GM18517 (cell line): Measurements from ENCODE around the gene EPHA1.
"Not testable (repeated sequence)": the region's sequence is repeated elsewhere in the genome, so short reads cannot be mapped to it uniquely, and the experiment has no call there.

ENCODE experiments used
- ATAC-seq: cut with Tn5 transposase; IDR thresholded peaks from one replicate; pipeline ENCODE4 v1.9.1; 2021; ENCODE audit warnings: mild to moderate bottlenecking, moderate library complexity; ENCODE audit not compliant: unreplicated experiment

EPHA1 gene

DNA sequence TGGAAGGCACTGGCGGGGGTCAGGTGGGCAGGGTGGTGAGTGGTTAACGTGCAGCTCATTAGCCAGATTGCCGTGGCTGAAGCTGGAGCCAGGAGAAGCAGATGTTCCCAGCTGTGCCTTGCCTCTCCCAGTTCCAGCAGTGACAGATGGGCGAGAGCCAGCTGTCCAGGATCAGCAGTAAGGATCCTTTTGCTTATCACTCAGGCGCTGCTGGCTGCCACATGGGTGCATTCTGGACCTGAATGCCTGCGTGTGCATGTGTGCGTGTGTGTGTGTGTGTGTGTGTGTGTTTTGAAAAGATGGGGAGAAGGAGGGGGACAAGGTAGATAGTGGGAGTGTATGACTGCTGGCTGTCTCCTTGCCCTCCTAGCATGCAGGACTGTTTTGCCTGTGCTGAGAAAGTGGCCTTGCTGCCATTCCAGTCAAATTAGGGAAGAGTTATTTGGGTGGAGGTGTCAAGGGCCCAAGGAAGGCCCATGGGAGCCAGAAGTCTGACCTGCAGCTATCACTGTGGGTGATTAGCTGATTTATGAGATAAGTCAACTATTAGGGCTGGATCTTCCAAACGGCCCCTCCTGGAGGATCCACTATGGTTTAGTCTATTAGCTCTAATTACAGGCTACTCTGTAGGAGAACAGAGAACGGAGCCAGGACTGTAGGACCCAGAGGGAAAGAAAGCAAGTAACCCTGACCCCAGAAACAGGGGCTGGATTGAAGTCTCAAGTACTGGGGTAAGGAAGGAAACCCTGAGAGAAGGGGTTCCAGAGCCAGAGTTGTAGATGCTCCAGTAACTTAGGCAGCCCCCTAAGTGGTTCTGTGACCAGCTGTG is 3.3 kb downstream of the EPHA1 start:
- ATAC-seq = no peak

DNA sequence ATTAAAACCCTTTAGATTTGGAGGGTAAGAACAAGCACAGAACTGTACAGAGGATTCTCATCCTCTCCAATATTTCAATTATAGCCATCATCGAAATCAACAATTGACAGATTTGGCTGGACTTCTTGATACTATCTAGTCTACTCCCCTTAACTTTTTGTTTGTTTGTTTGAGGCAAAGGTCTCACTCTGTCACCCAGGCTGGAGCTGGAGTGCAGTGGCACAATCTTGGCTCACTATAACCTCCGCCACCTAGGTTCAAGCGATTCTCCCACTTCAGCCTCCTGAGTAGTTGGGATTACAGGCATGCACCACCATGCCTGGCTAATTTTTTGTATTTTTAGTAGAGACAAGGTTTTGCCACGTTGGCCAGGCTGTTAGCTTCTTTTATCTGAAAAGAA is 6.4 kb downstream of the EPHA1 start:
- ATAC-seq = not testable (repeated sequence)

DNA sequence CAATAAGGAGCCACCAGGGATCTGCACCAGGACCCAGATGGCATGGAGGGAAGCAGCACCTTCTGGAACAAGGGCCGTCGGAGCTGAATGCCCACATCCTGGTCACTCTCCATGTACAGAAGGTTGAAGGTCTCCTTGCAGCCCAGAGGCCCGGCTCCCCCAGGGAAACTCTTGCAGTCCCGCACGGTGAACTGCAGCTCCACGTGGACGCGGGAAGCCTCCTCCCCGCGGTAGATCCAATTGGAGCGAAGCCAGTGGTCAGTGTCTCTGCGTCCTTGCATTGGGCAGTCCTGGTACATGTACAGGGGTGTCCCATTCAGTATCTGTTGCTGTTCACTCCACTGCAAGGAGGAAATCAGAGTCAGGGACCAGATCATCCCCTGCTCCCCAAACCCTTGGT is 7.4 kb downstream of the EPHA1 start:
- no peak for ATAC-seq

DNA sequence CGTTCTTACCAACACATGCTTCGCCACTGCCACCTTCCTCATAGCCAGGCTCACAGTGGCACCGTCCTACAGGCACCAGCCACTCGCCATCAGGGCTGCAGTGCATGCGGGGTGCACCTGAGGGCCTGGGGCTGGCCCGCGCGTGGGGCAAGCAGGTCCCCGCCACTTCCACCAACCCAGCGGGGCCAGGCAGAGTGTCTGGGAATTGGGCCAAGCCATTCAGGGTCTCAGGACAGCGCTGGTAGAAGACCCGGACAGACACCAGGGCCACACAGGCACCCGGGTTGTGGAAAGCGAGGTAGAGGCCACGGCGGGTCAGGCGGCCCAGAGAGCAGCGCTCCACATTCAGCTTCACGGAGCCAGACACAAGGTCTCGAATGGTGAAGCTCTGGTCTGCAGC is 9.0 kb downstream of the EPHA1 start:
- ATAC-seq = no peak

DNA sequence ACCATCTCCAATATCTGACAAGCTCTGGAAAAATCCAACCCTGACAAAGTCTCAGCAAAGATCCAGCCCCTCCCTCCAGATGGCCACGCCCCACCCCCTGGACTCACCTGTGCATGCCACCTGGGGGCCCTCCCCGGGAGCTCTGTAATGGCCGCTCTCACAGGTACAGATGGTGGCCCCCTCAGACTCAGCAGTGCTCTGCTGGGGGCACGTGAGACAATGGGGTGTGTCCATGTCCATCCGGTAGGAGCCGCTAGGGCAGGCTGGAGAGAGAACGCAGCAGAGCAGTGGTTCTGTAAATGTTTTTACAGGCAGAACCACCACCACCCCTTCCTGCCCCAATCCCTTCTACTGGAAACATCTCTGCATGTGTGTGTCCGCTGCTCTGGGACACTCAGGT is 9.5 kb downstream of the EPHA1 start:
- ATAC-seq = no peak

DNA sequence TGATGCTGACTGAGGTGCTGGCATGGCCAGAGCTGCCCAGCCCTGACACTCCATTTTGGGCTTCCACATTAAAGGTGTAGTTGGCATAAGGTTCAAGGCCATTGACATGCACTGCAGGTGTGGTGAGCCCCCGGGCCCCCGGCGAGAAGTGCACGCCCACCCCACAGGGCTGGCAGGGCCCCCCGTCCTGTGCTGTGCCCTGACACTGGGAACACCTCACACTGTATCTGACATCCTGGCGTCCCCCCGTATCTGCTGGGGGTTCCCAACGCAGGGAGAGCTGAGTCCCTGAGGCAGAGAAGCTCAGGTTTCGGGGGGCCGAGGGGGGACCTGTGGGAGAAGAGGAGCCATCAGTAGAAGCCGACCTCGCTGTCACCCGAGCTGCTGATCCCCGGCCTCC is 10.0 kb downstream of the EPHA1 start:
- no peak for ATAC-seq

DNA sequence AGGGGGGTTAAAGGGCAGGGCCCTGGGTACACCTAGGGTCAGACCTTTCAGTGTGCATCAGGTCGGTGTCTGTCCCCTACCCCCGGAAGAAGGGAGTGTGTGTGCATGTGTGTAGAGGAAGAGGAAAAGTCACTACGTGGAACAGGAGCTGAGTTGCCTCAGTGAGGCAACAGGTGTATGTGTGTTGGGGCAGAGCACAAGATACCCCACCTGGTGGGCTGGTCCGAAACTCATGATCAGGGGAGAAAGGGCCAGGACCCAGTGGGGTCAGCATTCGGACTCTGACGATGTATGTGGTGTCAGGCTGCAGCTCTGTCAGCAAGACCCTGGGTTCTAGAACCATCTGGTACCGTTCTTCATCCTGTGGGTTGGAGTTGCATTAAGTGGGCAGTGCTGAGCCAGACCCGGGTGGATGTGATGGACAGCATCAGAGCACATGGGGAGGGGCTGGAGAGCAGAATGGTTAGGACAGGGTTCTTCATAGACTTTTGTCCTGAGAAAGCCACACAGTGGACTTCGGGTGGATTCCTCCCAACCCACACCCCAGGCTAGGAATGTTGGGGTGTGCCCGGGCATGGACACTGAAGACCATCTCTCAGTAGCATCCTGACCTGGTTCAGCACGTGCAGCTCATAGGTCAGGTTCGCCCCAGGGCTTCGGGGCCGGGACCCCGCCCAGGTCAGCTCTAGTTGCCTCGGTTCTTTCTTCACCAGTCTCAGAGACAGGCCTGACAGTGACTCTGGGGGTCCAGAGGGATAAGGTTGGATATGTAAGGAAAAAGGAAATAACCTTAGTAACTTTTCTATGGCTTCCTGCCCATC is 10.7 kb downstream of the EPHA1 start:
- ATAC-seq = no peak

DNA sequence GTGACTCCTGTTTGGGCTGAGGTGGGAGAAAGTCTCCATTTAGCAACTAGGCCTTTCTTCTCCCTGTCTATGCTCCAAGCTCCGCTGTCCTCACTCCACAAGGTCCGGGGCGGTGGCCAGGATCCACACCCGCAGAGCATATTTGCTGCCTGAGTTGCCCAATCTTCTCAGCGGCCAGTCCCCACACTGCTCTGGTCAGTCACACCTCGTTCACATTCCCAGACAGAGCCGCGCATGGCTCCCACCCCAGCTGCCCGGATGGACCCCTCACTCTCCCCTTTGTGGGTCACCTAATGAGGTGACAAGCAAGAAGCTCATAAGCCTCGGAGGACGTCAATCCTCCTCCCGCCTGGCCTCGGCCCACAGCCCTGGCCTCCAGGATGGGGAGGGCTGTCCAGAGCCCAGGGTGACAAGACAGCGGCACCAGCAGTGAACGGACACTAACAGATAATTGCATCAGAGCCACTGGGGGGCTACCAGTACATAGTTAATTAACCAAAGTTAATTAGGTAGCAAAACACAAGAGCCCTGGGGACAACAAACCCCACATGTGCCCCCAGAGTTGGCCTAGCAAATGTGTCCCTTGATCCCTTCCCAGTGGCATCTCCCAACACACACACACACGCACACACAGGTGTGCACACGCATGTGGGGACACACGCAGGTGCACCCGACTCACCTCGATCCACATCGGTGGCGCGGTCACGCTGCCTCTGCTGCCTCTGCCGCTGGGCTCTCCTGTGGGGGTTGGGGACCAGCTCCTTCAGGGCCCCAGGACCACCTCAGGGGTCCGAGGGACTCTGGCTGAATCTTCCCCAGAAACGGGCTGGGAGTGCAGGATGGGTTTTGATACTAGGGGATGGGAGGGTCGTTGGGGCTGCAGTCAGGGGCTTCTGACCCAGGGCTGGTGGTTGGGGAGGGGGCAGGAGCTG is 11.8 kb downstream of the EPHA1 start:
- no peak for ATAC-seq

DNA sequence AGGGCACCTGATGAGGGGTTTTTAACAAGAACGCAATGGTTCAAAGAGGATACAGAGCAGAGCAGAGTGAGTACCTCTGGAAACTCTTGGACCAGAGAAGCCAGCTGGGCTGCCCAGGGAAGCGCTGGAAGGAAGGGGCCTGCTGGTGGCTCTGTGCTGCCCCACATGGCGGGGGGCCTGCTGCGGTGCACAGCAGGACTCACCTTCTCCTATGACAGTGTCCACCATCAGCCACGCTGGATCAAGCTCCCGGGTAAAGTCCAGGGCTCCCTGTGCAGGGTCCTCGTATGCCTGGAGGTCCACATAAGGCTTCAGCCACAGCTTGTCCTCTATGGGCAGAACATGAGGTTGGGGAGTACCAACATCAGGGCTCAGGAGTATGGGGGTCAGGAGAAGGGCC is 12.5 kb downstream of the EPHA1 start:
- no peak for ATAC-seq

DNA sequence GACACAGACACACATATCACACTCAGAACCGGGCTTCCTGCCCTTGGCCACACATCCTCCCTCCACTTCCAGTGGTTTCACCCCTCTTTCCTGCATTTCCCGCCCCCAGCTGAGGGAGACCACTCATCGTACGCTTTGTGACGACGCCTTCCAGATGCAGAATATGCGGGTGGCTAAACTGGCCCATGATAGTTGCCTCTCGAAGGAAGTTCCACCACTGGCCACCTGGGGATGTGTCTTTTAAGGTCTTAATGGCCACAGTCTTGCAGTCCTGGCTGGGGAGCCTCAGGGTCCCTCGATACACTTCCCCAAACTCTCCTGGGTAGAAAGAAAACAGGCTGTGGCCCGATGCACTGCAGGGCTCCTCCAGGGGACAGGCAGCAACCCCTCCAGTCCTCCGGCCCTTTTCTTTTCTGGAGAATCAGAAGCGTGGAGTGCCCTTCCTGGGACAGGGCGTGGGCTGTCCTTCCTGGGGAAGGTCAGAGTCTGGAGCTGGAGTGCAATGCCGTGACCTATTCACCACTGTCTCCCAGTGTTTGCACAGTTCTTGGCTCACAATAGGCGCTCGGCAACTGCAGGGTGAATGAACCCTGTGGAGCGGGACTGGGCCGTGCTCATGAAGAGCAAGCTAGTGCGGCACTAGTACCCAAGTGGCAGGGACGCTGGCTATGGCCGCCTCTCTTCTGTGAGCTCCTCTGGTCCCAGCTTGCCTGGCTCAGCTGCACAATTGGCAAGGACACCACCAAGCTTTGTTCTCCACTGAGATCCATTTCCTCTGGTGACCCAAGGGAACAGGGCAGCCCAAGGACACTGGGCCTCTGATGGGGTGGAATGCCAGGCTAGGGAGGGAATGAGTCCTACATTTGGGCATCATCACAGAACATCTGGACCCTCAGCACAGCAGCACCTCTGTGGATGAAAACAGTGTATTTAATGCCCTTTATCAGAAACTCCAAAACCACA is 13.2 kb downstream of the EPHA1 start:
- ATAC-seq = no peak

DNA sequence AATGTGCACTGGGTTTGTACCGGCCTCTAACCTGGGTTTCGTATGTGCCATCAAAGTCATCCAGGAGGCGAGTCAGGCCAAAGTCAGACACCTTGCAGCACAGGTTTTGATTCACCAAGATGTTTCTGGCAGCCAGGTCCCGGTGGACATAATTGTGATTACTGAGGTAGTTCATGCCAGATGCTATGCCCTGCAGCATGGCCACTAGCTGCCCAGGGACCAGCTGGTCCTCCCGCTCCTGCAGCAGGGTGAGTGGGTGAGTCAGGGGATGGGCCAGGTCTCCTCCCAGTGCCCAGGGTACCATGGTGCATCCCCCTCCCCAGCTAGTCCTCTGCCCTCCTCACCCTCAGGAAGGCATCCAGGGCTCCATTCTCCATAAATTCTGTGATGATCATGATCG is 13.9 kb downstream of the EPHA1 start:
- ATAC-seq = no peak

DNA sequence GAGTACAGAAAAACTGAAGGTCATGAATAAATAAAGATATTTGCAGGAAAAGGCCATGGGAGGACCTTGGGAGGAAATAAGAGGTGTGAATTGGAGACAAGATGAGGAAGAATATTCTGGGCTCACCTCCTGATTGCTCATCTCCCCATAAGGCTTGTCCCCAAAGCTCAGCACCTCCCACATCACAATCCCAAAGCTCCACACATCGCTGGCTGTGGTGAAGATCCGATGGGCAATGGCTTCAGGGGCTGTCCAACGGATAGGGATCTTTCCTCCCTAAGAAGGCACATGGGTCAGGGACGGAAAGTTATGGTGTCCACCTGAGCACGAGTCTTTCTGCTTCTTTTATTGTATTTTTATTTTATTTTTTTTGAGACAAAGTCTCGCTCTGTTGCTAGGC is 14.6 kb downstream of the EPHA1 start:
- ATAC-seq = no peak

DNA sequence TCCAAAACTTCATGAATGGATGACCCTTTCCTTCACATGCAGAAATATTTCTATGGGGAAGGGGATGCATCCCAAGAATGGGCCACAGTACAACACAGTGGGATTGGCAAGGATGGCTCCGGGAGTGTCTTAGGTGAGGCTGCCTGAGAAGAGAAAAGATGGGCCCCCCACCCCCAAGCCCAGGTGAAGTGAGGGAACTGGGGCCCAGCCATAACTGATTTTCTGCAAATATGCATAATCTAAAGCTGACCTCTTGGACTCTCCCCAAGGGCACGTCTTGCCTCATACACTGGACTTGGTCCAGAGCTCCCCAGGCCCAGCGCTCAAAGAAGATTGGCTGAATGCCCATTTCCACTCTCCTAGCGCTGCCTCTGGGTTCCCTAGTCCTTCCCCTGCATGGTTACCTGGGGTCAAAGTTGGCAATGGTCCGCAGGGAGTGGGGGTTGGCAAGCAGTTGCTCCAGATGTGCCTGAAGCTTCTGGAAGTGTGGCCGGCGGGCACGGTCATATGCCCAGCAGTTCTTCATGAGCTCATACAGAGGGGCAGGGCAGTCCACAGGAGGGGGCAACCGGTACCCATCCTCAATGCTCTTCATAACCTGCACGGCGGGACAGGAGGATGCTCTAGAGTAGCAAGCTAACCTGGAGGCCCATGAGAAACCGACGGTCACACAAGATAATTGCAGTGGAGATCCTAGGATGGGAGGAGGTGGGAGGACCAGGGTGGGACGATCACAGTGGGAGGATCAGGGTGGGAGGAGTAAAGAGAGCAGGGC is 15.2 kb downstream of the EPHA1 start:
- ATAC-seq = no peak

DNA sequence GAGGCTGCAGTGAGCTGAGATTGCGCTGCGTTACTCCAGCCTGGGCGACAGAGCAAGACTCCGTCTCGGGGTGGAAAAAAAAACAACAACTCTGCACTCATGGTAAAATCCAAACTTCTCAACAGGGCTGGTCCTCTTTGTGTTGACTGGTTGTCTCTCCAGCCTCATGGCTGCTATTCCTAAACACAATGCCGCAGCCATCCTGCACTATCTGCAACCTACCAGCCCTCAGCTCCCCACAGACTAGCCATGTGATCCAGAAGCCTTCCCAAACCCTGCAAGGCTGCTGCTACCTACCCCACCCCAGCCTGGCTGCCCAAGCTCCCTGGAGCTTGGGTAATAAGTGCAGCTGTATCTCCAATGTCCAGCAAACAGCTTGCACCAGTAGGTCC is 15.8 kb downstream of the EPHA1 start:
- no peak for ATAC-seq

DNA sequence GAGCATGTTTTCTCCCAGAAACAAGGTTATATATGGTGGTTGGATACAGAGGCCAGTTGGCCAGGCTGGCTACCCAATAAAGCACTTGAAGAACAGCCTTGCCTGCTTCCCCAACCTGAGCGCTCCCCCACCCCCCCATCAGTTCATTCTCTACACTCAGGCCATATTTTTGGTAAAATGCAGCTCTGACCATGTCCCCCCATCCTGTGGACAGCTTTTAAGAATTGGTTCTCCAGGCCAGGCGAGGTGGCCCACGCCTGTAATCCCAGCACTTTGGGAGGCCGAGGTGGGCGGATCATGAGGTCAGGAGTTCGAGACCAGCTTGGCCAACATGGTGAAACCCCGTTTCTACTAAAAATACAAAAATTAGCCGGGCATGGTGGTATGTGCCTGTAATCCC is 16.2 kb downstream of the EPHA1 start:
- ATAC-seq = not testable (repeated sequence)

DNA sequence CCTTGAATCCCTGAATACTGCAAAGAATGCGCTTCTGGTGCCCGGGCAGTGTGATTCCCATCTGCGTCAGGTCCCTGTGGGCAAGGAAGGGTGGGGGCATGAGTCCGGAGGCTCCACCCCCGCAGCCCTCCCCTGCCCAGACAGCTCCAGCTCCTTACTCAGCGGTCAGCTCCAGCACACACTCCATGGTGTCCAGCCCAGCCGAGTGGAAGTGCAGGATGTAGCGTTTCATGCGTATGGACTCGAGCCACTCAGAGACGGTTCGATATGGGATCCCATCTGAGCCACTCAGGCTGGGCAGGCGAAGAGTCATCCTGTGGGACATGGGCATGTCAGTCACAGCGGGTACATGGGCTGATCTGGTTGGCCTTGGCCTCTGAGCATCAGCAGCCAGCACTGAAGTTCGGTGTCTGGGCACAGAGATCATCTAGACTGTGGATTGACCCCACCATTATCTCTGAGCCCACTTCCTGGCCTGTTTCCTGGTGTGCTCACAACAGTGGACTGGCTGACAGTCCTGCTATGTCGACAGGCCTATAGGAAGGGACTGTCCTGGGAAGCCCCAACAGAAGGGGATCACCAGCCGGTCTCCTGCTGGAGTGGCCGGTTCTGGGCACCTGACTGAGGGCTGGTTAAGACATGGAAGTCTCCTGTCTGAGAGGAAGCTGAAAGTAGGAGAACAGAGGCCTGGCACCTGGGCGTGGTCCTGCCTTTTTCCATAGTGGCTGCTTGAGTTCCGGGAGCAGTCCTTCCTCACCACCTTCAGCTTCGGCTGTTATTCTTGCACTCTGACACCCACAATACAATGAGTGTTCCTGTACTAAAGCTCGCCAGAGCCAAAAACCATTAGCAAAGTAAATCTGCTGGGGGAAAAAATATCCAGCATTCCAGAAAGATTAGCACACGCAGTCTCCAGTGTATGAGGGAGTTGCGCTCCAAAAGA is 16.9 kb downstream of the EPHA1 start:
- ATAC-seq = no peak

DNA sequence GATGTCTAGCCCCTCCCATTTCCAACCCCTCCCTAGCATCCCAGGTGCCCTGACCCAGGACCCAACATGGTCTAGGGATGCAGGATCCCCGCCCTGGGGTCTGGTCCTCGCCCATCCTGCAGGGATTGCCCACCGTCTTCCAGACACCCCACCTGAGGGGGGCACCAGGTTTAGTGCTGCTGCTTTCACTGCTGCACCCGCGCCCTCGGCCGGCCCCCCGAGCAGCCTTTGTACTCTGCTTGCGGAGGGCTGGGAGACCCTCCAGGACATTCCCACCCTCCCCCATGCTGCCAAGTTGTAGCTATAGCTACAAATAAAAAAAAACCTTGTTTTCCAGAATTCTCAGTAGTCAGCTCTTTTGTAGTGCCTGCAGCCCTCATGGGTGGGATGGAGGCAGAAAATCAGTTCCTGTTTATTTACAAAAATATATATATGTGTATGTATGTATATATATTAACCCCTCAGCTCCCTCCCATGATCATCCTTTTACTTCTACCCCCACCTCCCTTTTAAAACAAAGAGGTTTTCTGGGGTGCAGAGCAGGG is 17.8 kb downstream of the EPHA1 start:
- no peak for ATAC-seq
